ENCODE results near the gene GSTA4. TPM values are rescaled to one million over a fixed set of nuclear protein-coding genes. Genes with fewer than 3 reads are reported as not detected.

Gene GSTA4
- total and polyA plus RNA-seq, 2 of the 13 experiments (the other 11 are each of a cell fraction or from before 2014, with no cell fraction given), result 34.1 to 53.6 TPM

DNA sequence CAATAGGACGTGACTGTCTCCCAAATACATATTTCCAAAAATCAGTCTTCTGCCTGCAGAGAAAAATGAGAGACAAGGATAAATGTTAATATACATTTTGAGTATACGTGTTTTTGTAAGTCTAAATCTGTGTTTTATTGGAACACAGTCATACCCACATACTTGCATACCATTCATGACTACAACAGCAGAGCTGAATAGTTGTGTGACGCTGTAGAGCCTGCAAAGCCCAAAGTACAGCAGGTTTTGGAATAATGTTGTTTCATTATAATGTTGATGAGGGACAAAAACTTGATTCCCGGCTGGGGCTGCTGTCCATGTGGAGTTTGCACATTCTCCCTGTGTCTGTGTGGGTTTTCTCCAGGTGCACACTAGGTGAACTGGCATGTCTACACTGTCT is 46.3 kb upstream of the GSTA4 start:
- TF ChIP-seq, protein P1, sequence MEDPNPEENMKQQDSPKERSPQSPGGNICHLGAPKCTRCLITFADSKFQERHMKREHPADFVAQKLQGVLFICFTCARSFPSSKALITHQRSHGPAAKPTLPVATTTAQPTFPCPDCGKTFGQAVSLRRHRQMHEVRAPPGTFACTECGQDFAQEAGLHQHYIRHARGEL (CRISPR knock-in tag; IDR thresholded peaks at IDR 0.05), result no peak
- TF ChIP-seq, protein P2, sequence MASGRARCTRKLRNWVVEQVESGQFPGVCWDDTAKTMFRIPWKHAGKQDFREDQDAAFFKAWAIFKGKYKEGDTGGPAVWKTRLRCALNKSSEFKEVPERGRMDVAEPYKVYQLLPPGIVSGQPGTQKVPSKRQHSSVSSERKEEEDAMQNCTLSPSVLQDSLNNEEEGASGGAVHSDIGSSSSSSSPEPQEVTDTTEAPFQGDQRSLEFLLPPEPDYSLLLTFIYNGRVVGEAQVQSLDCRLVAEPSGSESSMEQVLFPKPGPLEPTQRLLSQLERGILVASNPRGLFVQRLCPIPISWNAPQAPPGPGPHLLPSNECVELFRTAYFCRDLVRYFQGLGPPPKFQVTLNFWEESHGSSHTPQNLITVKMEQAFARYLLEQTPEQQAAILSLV (CRISPR knock-in tag; IDR thresholded peaks at IDR 0.05; ENCODE audit: borderline replicate concordance), result no peak
- TF ChIP-seq NFIC (IDR thresholded peaks at IDR 0.05; ENCODE audit: low read length) (no peak), LCORL (IDR thresholded peaks at IDR 0.05) (no peak), LCORL (CRISPR knock-in tag; IDR thresholded peaks at IDR 0.05) (no peak), PHF5A (CRISPR knock-in tag; IDR thresholded peaks at IDR 0.05; ENCODE audit: low read depth, unreplicated experiment) (no peak), PITX1 (CRISPR knock-in tag; IDR thresholded peaks at IDR 0.05) (no peak), ZNF451 (CRISPR knock-in tag; IDR thresholded peaks at IDR 0.05) (no peak), ZNF777 (CRISPR knock-in tag; IDR thresholded peaks at IDR 0.05) (no peak), ZNF713 (CRISPR knock-in tag; IDR thresholded peaks at IDR 0.05) (no peak)
- TF ChIP-seq, protein P3, sequence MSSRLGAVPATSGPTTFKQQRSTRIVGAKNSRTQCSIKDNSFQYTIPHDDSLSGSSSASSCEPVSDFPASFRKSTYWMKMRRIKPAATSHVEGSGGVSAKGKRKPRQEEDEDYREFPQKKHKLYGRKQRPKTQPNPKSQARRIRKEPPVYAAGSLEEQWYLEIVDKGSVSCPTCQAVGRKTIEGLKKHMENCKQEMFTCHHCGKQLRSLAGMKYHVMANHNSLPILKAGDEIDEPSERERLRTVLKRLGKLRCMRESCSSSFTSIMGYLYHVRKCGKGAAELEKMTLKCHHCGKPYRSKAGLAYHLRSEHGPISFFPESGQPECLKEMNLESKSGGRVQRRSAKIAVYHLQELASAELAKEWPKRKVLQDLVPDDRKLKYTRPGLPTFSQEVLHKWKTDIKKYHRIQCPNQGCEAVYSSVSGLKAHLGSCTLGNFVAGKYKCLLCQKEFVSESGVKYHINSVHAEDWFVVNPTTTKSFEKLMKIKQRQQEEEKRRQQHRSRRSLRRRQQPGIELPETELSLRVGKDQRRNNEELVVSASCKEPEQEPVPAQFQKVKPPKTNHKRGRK (CRISPR knock-in tag; IDR thresholded peaks at IDR 0.05), result no peak
- TF ChIP-seq, protein P4, sequence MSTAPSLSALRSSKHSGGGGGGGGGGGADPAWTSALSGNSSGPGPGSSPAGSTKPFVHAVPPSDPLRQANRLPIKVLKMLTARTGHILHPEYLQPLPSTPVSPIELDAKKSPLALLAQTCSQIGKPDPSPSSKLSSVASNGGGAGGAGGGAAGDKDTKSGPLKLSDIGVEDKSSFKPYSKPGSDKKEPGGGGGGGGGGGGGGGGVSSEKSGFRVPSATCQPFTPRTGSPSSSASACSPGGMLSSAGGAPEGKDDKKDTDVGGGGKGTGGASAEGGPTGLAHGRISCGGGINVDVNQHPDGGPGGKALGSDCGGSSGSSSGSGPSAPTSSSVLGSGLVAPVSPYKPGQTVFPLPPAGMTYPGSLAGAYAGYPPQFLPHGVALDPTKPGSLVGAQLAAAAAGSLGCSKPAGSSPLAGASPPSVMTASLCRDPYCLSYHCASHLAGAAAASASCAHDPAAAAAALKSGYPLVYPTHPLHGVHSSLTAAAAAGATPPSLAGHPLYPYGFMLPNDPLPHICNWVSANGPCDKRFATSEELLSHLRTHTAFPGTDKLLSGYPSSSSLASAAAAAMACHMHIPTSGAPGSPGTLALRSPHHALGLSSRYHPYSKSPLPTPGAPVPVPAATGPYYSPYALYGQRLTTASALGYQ (CRISPR knock-in tag; IDR thresholded peaks at IDR 0.05), result no peak
- TF ChIP-seq, protein P5, sequence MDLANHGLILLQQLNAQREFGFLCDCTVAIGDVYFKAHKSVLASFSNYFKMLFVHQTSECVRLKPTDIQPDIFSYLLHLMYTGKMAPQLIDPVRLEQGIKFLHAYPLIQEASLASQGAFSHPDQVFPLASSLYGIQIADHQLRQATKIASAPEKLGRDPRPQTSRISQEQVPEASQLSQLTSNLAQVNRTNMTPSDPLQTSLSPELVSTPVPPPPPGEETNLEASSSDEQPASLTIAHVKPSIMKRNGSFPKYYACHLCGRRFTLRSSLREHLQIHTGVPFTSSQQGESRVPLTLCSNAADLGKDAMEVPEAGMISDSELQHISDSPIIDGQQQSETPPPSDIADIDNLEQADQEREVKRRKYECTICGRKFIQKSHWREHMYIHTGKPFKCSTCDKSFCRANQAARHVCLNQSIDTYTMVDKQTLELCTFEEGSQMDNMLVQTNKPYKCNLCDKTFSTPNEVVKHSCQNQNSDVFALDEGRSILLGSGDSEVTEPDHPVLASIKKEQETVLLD (CRISPR knock-in tag; IDR thresholded peaks at IDR 0.05; ENCODE audit: low read depth), result no peak
- intact Hi-C loops (cut with micrococcal nuclease; ENCODE audit: unreplicated experiment), result no loop called here
- H3K9ac ChIP-seq (ENCODE audit: insufficient read depth, low read depth, low read length), result no peak overlapping the region
- no peak overlapping the region for H3K27ac ChIP-seq (ENCODE audit: extremely low read length, insufficient read depth, low read length)
- ChIA-PET CTCF (ENCODE audit: low intra/inter-chr PET ratio, low total read pairs) (no interaction called here), POLR2A (no interaction called here)
- WGBS (ENCODE audit: low lambda C conversion rate), result 95% methylated on average over 4 of the region's 4 CpGs
- no peak overlapping the region for H2AFZ ChIP-seq (ENCODE audit: low read length)
- no peaks in the 10 kb centered on the region for H4K20me1 ChIP-seq (ENCODE audit: insufficient read depth, low read length)
- H3K9me3 ChIP-seq (ENCODE audit: low read length), result no peaks in the 10 kb centered on the region
- ATAC-seq (no peak), DNase-seq (ENCODE audit: low spot score) (no peak), FAIRE-seq (no peak)
- H3K4me3 ChIP-seq (replicated peaks in 1 of 3; ENCODE audit: insufficient read depth in 1 of 3, low read depth in 2 of 3, low read length in 3 of 3), result no peak overlapping the region
- H3K79me2 ChIP-seq (ENCODE audit: insufficient read depth, low read length), result no peaks in the 10 kb centered on the region
- no TSS peak for BruUV-seq (replicated peaks)
- no peaks in the 10 kb centered on the region for H3K4me1 ChIP-seq (ENCODE audit: insufficient read depth, low read length)
- in situ Hi-C loops (cut with HindIII; ENCODE audit: extremely low pct_ligation_motif_present, low pct_unique_long_range_greater_than_20kb), result no loop called here
- H3K4me2 ChIP-seq (ENCODE audit: low read depth, low read length), result no peak overlapping the region
- peaks cover 17 to 40% of the 10 kb centered on the region in 2 experiments for H3K36me3 ChIP-seq (replicated peaks in 1 of 2; ENCODE audit: control insufficient read depth in 1 of 2, insufficient read depth in 2 of 2, low read length in 2 of 2)
- H3K27me3 ChIP-seq (ENCODE audit: control insufficient read depth in 1 of 2, insufficient read depth in 2 of 2, low read length in 2 of 2), result no peaks in the 10 kb centered on the region
